Measurements from ENCODE around the gene CTNNA2.

The CTNNA2 gene

DNA sequence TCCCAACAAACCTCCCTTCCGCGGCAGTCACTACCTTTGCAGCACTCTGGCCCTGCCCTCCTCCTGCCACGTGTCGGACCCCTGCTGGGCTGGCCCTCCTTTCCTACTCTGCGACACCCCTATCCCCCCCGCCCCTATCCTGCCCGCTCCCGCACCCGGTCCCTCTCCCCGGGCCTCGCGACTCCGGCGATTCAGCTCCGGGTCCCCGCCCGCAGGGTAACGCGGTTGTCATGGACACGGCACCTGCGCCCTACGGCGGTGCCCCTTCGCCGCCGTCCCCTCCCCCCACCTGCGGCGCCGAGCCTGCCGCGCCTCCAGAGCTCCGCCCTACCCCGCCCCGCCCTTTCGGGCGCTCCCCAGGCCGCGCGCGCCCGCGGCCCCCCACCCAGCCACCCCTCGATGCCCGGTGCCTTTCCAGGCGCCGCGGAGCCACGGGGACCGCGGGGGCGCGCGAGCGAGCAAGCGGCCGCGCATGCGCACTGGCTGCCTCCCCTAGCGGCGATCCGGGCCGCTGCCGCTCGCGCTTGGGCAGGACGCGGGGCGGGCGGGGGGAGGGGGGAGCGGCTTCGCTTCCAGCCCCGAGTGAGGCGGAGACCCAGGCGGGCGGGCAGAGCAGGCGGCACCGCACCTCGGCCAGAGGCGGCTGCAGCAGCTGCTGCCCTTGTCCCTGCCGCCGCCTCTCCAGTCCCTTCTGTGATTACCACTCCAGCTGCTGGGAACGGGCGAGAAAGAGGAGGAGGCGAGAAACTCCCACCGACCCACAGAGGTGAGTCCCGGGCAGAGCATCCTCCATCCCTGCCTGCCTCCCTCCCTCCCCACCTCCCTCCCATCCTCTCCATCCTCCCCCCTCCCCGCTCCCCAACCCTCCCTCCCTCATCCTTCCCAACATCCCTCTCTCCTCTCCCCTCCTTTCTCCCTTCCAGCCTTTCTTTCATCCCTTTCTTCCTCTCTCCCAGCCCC, at the start of gene CTNNA2:
TSS of gene CTNNA2 (plus strand) at position 610 of the 960 bp plus-strand sequence.
- DNase-seq (ENCODE audit: low read depth), result no peak

DNA sequence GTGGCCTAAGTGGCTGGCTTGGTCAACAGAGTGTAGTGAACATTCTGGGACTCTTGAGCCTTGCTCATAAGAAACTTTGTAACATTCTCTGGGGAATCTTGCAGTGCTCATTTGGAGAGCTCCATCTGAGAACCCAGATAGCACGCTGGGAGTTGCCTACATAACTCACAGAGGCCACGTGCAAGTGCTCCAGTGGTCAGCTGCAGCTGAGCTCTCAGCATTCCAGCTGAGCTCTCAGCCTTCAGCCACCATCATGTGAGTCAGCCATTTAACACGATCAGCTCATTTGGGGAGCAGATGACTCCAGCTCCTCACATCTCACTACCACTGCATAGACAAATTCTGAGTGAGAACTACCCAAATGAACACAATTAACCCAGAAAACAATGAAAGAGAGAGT, 25.5 kb upstream of the CTNNA2 start:
- no peak for DNase-seq (ENCODE audit: low read depth)

DNA sequence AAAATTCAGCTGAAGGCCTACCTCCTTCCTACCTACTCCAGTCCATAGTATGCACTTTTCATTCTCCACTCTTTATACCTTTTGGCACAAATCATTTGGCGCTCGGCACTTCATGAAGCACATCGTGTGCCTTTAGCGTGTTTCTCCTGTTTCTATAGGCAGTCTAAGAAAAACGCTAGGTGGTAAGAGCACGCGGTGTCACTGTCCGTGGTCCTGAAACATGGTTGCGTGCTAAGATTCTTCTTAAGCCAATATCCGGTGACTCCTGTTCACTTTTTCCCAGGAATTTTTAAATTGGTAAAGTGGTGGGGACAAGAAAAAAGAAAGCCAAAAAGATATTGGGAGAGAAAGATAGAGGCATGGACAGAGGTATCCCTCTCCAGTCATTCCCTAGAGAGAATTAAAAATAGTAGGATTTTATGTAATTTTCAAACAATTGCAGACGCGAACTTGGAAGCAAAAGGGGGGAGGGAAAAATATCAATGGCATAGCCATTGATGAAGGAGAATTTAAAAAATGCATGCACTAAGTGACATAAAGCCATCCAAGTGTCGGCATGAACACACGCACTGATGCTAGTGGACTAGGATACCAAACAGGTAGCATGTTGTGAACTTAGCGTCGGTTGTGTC, 1.4 kb upstream of the CTNNA2 start:
- no peak for DNase-seq (ENCODE audit: low read depth)

DNA sequence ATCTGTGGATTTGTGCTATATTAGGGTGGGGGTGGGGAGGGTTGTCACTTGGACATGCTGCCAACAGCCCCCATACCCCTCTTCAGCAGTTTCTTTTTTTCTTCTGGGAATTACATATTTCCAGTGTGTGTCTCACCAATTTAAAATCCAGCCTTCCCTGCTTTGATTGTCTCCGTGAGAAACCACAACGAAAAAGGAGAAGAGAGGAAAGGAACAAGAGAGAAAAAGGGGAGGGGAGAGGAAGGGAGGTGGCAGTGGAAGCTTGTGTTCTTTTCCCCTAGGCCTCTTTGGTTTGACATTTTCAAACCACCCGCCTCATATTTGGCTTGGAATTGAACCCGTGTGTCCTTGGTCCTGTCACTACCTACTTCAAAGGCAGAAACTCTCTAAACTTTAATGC, 860 bp downstream of the CTNNA2 start:
- DNase-seq (ENCODE audit: low read depth), result no peak

DNA sequence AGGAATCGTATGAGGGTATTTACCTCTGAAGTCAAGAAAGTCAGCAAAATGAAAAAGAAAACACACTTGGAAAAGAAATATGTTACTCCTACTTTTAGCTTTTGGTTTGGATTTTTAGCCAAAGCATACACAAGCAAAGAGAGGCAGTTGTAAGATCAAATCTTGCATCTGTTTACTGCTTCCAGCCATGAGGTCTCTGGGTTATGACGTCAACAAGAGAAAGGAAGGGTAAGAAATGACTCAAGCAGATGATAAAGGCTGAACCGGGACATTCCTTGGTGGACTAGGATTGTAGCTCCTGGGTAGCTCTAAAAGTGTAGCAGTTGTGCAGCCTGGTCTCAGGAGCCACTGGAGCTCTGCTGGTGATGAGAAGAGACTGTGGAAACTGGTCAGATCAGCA, 16.8 kb downstream of the CTNNA2 start:
- no peak for DNase-seq (ENCODE audit: low read depth)

DNA sequence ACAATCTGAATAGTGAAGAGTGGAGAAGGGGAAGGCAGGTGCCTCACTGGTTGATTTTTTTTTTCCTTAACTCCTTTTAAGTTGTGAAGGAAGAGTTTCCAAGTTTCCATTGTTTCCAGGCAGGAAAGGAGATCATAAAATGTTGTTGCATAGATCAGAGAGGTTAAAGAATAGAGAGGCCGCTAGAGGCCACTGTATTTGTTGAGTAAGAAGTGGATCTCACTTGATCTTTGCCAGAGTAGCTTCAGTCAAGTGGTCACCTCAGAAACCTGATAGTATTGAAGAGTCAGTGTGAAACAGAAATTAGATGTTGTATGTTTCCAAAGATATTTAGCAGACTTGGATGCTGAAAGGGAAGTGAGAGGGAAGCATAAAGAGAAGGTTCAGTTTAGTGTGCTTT, 17.6 kb downstream of the CTNNA2 start:
- DNase-seq (ENCODE audit: low read depth), result no peak

DNA sequence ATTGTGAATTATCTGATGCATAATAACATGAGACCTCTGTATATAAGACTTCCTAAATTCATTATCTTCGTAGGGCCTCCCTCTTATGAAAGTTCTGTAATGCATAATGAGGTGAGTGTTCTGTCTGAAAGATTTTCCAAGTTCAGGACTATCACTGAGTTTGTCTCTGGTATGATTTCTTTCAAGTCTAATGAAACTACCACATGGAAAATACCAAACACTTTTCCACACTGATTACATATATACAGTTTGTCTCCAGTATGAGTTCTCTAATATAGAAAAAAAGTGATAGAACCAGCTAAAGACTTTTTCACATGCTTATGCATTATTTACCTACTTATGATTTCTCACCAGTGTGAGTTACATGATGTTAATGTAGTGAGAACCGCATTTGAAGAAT, 34.7 kb downstream of the CTNNA2 start:
- no peak for DNase-seq (ENCODE audit: low read depth)

DNA sequence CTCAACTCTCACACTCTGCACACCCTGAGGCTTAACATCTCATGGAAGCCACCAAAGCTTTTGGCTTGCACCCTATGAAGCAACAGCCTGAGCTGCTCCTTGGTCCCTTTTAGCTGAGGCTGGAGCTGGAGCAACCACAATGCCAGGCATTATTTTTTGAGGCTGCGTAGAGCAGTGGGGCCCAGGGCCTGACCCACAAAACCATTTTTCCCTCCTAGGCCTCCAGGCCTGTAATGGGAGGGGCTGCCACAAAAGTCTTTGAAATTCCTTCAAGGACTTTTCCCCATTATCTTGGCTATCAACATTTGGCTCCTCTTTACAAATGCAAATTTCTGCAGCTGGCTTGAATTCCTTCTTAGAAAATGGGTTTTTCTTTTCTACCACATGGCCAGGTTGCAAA, 39.8 kb downstream of the CTNNA2 start:
- DNase-seq (ENCODE audit: low read depth), result no peak

DNA sequence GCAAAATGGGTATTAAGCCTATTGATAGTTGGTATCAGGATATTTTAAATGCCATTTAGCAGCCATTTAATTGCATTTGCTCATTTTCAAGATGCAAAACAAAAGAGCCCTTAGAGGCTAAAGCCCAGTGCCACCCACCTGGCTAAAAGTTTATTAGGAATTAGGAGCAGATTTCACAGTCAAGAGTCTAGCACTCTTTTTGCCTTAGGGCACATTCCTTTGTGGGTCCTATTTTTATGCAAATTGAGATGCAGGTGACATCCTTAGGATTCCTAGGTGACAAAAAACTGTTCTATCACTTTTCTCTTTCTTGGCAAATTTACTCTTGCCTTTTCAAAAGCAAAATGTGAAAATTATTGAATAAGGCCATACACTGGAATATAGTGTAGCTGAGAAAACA, 42.0 kb downstream of the CTNNA2 start:
- no peak for DNase-seq (ENCODE audit: low read depth)

DNA sequence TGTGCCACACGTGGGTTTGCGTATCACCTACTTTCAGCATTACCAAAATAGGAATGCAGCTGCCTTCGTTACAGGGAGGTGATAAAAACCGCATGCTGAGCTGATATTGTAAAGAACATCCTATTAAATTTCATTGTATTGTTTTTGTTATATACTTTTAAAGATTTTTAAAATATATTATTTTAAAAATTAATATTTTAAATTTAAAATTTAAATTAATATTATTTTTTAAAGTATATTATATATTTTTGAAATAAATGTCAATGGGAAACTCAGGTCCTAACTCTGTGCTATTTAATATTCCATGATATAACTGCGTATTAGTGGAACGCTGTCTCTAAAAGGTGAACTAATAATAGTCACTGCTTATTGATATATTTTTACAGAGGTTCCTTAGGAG, 51.2 kb downstream of the CTNNA2 start:
- DNase-seq (ENCODE audit: low read depth), result no peak

DNA sequence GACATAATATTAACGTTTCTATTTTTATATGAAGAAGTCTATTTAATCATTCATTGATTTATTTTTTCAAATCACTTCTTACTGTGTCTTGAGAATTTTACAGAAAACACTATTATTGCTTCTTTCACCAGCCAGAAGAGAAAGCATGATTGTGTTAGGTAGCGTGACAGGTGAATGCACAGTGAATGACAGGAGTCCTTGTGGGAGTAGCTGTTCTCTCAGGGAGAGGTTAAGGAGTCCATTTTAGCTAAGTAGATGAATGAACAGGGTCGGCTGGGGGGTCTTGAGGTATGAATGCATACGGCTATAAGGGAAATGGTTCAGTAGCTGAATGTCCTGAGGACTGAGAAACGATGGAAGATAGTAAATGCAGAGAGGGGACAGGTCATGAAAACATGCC, 56.2 kb downstream of the CTNNA2 start:
- no peak for DNase-seq (ENCODE audit: low read depth)

DNA sequence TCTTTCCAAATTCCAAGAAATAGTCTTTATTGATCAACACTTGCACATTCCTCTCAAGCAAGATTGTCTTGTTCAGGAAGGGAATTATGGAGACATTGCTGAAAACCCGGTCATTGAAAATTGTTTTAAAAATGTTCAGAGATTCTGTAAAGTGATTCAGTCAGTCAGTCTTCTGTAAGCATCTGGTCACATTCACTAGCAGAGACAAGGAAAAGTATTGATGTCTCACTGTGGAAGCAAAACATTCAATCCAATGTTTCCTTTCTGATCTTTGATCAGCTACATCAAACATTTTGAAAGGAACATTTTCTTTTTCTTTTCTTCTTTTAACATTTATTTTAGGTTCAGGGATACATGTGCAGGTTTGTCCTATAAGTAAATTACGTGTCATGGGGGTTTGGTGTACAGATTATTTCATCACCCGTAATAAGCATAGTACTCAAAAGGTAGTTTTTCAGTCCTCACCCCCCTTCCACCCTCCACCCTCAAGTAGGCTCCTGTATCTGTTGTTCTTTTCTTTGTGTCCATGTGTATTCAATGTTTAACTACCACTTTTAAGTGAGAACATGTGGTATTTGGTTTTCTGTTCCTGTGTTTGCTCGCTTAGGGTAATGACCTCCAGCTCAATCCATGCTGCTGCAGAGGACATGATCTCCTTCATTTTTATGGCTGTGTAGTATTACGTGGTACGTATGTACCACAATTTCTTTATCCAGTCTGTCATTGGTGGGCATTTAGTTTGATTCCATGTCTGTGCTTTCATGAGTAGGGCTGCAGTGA, 61.2 kb downstream of the CTNNA2 start:
- no peak for DNase-seq (ENCODE audit: low read depth)

DNA sequence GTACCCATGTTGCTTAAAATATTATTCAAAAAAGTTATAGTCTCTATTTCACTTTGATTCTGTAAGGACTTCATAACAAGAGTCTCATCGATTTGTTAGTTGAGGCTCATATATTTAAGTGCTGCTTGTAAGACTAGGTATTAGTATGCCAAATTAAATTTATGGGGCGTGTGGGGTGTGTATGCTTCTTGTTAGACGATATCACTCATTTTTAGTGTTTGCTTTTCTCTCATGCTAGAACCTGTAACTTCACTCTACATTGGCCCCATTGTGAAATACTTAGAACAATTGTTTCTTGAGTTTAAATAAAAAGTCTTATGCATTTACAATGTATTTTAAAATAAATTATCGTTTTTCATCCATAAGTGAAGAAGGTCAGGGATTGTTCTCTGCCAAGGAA, 63.6 kb downstream of the CTNNA2 start:
- no peak for DNase-seq (ENCODE audit: low read depth)

DNA sequence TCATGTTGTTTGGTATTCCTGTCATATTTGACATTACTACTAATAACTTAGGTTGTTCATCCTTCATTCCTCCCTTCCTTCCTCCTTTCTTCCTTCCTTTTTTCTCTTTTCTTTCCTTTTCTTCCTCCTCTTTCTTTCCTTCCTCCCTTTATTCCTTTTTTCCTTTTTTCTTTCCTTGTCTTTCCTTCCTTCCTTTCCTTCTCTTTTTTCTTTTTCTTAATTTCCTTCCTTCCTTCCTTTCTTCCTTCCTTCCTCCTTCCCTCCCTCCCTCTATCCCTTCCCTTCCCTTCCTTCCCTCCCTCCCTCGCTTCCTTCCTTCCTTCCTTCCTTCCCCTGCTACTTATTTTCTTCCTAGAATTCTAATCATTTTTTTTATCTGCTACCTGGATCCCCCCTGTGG, 66.1 kb downstream of the CTNNA2 start:
- DNase-seq (ENCODE audit: low read depth), result no peak

DNA sequence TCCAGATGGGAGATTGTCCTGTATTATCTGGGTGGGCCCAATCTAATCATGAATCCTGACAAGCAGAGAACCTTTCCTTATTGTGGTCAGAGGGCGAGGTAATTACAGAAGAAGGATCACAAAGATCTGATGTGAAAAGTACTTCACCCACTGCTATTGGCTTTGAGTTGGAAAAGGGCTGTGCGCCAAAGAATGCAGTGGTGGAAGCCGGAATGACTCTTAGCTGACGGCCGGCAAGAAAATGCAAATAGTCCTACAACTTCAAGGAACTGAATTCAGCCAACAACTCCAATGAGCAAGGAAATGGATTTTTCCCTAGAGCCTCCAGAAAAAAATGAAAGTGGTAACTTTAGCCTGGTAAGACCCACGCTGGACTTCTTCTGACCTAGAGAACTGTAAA, 67.3 kb downstream of the CTNNA2 start:
- no peak for DNase-seq (ENCODE audit: low read depth)

DNA sequence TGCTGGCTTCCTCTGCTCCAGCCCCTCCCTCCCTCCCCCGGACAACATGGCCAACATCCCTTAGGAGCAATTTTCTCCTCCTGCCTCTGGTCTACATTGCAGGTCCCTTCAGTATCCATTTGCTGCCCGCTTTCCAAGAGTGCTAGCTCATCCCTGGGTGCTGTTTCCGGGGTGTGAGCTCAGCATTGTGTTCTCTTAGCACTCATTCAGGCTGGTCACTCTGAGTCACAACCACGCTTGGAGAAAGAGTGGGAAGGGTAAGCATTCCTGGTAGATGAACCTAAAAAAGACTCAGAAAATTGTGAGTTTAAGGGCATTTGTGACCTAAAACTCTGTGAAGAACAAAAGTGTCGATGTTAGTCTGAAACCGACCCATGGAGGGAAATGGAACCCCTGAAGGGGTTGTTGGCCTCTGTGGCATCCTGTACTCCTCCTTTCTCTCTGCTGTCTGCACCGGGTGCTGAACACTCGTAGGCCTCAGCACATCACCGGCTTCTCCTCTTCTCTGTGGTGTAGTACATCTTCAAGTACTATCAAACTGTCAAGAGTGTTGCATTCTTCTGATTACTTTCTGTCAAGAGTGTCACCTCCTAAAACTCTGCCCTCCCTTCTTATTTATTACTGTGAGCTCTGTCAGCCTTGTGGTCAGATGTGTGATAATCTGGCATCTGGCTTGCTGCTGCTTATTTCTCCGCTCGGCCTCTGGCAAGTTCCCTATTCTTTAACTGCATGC, 73.0 kb downstream of the CTNNA2 start:
- DNase-seq (ENCODE audit: low read depth), result peak; percentile 45

DNA sequence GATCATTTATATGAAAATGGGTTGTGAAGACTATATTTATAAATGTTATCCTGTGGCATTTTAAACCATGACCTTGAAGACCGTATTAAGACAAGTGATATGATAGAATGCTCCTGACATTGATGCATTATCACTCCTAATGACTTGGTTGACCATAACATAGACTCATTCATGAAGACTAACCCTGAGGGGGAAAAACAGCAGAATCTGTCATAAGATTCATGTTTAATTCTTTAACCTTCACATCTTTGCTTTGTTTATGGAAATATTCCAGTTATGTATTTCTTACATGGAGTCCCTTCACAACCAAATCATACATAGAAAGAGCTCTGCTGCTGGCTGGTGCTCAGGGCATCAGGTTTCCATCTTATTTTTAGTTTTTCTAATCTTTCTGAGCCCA, 78.4 kb downstream of the CTNNA2 start:
- DNase-seq (ENCODE audit: low read depth), result no peak

DNA sequence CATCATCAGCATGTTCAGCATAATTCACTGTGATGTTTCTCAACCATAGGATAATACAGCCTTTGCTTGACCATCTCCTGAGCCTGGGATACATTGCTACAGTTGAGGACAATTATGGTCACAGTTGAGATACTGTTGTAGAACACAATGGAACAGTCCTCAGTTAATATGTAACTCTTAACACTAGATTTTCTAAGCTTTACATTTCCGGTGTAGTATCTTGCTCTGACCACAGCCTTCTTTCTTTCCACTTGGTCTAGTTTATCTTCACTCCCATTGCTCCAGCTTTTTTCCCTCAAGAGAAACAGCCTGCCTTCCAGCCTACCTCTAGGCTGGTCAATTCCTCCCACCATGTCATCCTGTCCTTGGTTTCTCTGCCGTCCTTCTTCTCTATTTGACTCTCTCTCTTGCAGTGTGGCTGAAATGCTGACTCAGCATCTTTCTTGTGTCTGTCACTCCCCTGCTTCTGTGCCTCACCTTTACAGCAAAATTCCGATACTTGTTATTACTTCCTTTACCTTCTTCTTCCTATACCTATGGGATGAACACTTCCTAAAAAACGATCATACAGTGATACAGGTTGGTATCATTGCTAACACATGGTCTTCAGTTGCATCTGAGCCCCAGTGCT, 80.5 kb downstream of the CTNNA2 start:
- DNase-seq (ENCODE audit: low read depth), result no peak

DNA sequence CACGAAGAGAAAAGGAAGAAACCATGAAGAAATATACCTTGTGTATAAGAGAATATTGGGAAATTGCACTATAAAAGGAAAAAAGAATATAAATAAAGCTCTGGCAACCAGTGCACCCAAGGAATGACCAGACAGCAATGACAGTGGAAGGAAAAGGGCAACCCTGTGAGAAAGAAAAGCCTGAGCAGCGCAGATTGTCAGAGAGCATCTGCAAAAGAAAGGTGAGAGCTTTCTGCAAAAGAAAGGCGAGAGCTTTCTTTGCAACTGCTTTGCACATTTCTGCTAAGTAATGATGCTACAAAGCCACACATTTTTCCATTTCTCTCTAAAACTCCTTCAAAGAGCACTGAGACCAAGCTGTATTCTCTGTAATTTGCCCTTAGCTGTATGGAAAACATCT, 83.6 kb downstream of the CTNNA2 start:
- no peak for DNase-seq (ENCODE audit: low read depth)

DNA sequence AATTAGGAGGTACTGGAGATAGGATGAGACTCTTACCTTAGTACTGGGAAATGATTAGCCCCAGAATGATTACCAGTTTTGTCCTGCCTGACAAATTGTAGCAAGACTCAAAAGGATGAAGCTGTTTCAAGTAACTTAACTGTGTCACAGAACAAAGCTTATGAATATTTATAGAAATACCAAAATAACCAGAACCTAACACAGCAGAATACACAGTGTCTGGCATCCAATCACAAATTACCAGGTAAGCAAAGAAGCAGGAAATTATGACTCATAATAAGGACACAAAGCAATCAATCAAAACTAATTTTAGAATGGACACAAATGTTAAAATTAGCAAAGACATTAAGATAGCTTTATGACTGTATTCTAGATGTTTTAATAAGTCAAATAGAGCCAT, 91.9 kb downstream of the CTNNA2 start:
- no peak for DNase-seq (ENCODE audit: low read depth)

DNA sequence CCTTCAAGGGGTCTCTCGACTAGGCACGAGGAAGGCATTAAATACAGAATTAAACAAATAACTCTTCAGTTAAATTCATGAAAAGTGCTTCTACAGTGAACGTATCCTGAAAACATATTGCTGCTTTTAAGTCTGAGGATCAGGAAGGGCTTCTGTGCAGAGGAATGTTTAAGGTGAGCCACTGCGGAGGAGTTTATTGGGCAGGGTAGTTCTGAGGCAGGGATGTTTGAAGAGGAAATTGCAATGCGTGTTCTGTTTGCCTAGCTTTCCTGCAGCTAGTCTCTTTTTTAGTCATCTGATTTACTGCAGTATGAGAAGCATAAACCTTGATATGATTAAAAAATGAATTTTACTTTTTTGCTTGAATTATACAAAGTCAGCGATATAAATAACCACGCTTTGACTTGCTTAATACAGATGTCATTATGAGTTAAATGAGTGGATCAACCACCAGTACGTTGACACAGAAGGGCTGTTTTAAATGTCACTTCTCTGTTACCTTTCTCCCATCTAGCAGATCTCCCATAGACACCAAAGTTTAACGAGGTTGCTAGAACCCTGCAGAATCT, 98.7 kb downstream of the CTNNA2 start:
- no peak for DNase-seq (ENCODE audit: low read depth)

Data from HS-27A (cell line).